ENCODE measurements around the gene MCRS1. TPM values are rescaled to one million over a fixed set of nuclear protein-coding genes. Genes with fewer than 3 reads are reported as not detected.
A peak's percentile ranks its signal among the peaks of the same experiment; 100 is the strongest.

The MCRS1 gene
- total RNA-seq, 6 donors from 2014 or later = 39.6 to 85.9 (median 62.7) TPM

DNA sequence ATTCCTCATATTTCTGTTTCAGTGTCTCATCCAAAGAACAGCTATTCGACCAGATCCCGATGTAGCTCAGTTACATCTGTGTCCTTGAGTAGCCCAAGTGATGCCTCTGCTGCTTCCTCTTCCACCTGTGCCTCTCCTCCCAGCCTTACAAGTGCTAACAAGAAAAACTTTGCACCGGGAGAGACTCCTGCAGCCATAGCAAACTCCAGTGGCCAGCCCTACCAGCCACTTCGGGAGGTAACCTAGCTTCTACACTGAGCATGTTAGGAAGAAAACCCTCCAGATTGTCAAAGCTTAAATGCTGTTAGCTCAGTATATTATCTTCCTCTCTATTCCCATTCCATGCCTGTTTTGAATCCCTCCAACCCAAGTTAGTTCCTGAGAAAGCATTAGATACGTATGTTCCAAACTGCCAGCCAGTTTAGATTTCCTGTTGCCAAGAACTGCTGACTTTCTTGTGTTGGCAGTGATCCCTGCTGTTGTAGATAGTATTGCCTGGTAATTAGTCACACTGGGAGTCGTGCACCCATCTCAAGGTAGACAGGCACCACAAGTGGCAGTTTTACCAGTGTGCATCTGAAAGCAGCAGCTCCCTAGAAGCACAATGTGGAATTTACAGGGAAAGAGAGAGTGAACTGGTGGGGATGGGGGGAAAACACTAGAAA lies 43.1 kb downstream of the MCRS1 start:
- Histone ChIP-seq H3K4me1 (no peaks in the 10 kb centered on the region), H3K36me3 (peaks cover 0 to 42% (median 30%) of the 10 kb centered on the region in 4 donors), H3K27me3 (no peaks in the 10 kb centered on the region), H3K4me3 (no peak overlapping the region), H3K27ac (no peak overlapping the region), H3K9me3 (no peaks in the 10 kb centered on the region)
- ATAC-seq (ENCODE audit: low FRiP score in 2 of 2) (no peak), DNase-seq (no peak)
- TF ChIP-seq EP300 (IDR thresholded peaks at IDR 0.05) (no peak), POLR2A (IDR thresholded peaks at IDR 0.05) (no peak), POLR2AphosphoS5 (IDR thresholded peaks at IDR 0.05) (no peak)
- TF ChIP-seq, protein P1, sequence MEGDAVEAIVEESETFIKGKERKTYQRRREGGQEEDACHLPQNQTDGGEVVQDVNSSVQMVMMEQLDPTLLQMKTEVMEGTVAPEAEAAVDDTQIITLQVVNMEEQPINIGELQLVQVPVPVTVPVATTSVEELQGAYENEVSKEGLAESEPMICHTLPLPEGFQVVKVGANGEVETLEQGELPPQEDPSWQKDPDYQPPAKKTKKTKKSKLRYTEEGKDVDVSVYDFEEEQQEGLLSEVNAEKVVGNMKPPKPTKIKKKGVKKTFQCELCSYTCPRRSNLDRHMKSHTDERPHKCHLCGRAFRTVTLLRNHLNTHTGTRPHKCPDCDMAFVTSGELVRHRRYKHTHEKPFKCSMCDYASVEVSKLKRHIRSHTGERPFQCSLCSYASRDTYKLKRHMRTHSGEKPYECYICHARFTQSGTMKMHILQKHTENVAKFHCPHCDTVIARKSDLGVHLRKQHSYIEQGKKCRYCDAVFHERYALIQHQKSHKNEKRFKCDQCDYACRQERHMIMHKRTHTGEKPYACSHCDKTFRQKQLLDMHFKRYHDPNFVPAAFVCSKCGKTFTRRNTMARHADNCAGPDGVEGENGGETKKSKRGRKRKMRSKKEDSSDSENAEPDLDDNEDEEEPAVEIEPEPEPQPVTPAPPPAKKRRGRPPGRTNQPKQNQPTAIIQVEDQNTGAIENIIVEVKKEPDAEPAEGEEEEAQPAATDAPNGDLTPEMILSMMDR (IDR thresholded peaks at IDR 0.05) = no peak
- 86 to 93% methylated on average over 6 of the region's 6 CpGs for WGBS, 2 donors

DNA sequence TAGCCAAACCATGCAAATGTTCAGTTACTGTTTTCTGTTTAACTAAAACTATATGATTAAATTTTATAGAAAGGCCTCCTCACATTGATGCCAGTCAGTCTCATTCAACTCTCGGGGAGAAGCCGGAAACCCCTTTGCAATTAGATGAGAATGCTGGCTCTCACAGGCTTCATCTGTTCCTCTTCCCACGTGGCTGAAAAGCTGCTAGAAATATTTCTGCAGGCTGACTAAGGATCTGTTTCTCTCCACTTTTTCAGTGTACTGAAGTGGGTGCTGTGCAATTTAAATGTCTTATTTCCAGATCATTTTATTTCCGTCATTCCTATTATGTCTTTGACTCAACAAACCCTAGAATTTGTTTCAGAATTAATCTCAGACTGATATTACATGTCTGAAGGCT lies 46.6 kb downstream of the MCRS1 start:
- Histone ChIP-seq H3K36me3 (peaks cover 0 to 29% (median 21%) of the 10 kb centered on the region in 4 donors), H3K4me3 (no peak overlapping the region), H3K4me1 (no peaks in the 10 kb centered on the region), H3K9me3 (no peaks in the 10 kb centered on the region), H3K27me3 (no peaks in the 10 kb centered on the region), H3K27ac (no peak overlapping the region)
- TF ChIP-seq POLR2A (IDR thresholded peaks at IDR 0.05) = no peak
- TF ChIP-seq POLR2AphosphoS5 (IDR thresholded peaks at IDR 0.05) = no peak
- TF ChIP-seq, protein P1 (IDR thresholded peaks at IDR 0.05) = no peak
- TF ChIP-seq EP300 (IDR thresholded peaks at IDR 0.05) = no peak
- ATAC-seq (ENCODE audit: low FRiP score in 2 of 2) (no peak), DNase-seq (no peak)
- 89 to 91% methylated on average over 4 of the region's 4 CpGs for WGBS, 2 donors

DNA sequence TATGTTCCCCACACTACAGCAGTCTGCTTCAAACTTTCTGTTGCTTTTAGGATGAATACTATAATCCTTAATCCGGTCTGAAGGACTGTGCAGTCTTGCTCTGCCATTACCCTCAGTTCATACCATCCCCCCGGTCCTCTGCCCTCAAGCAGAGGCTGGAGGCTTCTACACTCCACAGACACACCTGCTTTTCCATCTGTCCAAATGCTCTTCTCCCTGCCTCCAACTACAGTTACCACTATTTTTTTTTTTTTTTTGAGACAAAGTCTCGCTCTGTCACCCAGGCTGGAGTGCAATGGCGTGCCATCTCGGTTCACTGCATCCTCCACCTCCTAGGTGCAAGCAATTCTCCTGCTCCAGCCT lies 48.4 kb downstream of the MCRS1 start:
- TF ChIP-seq, protein P1 (IDR thresholded peaks at IDR 0.05) = no peak
- TF ChIP-seq POLR2A (IDR thresholded peaks at IDR 0.05) (no peak), POLR2AphosphoS5 (IDR thresholded peaks at IDR 0.05) (no peak), EP300 (IDR thresholded peaks at IDR 0.05) (no peak)
- ATAC-seq (ENCODE audit: low FRiP score in 2 of 2) = peak in 1 of 2 donors; percentile 34
- 95 to 98% methylated on average over 5 of the region's 5 CpGs for WGBS, 2 donors
- no peak for DNase-seq
- Histone ChIP-seq H3K9me3 (no peaks in the 10 kb centered on the region), H3K27ac (no peak overlapping the region), H3K4me1 (no peaks in the 10 kb centered on the region), H3K4me3 (no peak overlapping the region), H3K36me3 (peaks cover 0 to 11% (median 6%) of the 10 kb centered on the region in 4 donors), H3K27me3 (no peaks in the 10 kb centered on the region)

DNA sequence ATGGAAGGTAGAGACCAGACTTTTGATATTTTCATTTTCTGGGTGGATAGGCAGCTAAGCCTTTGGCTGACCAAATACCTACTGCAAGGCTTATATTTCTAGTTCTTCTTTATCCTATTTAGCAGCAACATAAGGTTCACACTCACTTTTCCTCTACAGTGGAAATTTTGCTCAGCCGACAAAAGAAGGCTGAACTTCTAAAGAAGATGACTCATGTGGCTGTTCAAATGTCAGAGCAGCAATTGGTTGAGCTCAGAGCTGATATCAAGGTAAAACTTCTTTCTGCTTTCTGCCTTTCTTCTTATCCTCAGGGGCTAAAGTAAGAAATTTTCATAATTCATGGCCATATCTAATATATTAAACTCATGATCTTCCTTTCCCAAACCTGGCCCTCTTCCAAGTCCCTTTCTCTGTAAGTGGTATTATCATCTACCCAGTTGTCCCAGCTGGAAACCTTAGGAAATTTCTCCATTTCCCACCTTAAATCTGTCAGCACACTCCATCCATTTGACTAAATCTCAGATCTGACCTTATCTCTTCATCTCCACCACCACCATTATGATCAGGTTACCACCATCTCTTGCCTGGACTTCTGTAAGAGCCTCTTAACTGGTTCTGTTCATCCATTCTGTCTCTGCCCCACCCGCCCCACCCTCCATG lies 48.9 kb downstream of the MCRS1 start:
- no peaks in the 10 kb centered on the region for H3K9me3 ChIP-seq
- no peaks in the 10 kb centered on the region for H3K27me3 ChIP-seq
- H3K27ac ChIP-seq = no peak overlapping the region
- TF ChIP-seq POLR2A (IDR thresholded peaks at IDR 0.05) = no peak
- TF ChIP-seq, protein P1 (IDR thresholded peaks at IDR 0.05) = no peak
- no peak for TF ChIP-seq POLR2AphosphoS5 (IDR thresholded peaks at IDR 0.05)
- no peak for TF ChIP-seq EP300 (IDR thresholded peaks at IDR 0.05)
- ATAC-seq (ENCODE audit: low FRiP score in 2 of 2) (no peak), DNase-seq (no peak)
- 89 to 92% methylated on average over 2 of the region's 2 CpGs for WGBS, 2 donors
- no peak overlapping the region for H3K4me3 ChIP-seq
- no peaks in the 10 kb centered on the region for H3K4me1 ChIP-seq
- peaks cover 0 to 10% (median 4%) of the 10 kb centered on the region in 4 donors for H3K36me3 ChIP-seq

All from upper lobe of left lung (tissue), 6 donors.